NCI-H748 (cell line): ENCODE results near the gene SLC6A1.

Experiments used
- DNase-seq: peaks from one replicate; lab custom pipeline; 2025; ENCODE audit not compliant: unreplicated experiment; lab: John Stamatoyannopoulos, UW

Gene SLC6A1

GRCh38 chr3:11015369-11015768 lies 22.8 kb downstream of the SLC6A1 start:
- DNase-seq, result no peak

GRCh38 chr3:11016727-11017126 lies 24.2 kb downstream of the SLC6A1 start:
- DNase-seq, result no peak

- no peak for DNase-seq
These were observed 26.7 kb downstream of the SLC6A1 start for GRCh38 chr3:11019116-11019819.

GRCh38 chr3:11020764-11021163 lies 28.2 kb downstream of the SLC6A1 start:
- no peak for DNase-seq

- DNase-seq, result no peak
These were observed 29.1 kb downstream of the SLC6A1 start for GRCh38 chr3:11021611-11022011.

GRCh38 chr3:11022115-11022514 lies 29.6 kb downstream of the SLC6A1 start:
- DNase-seq, result no peak

- no peak for DNase-seq
These were observed 31.6 kb downstream of the SLC6A1 start for GRCh38 chr3:11024181-11024580.

- no peak for DNase-seq
These were observed 37.4 kb downstream of the SLC6A1 start for GRCh38 chr3:11029948-11030347.

- DNase-seq, result no peak
These were observed 41.3 kb downstream of the SLC6A1 start for GRCh38 chr3:11033871-11034270.

- no peak for DNase-seq
These were observed 41.9 kb downstream of the SLC6A1 start for GRCh38 chr3:11034309-11034985.

GRCh38 chr3:11035757-11036505 lies 43.4 kb downstream of the SLC6A1 start:
- no peak for DNase-seq

- no peak for DNase-seq
These were observed 44.8 kb downstream of the SLC6A1 start for GRCh38 chr3:11037241-11037873.

- DNase-seq, result no peak
These were observed 45.4 kb downstream of the SLC6A1 start for GRCh38 chr3:11037976-11038375.

- DNase-seq, result no peak
These were observed 53.0 kb downstream of the SLC6A1 start for GRCh38 chr3:11045536-11045935.

GRCh38 chr3:11047500-11047899 lies 55.0 kb downstream of the SLC6A1 start:
- no peak for DNase-seq

GRCh38 chr3:11050666-11051323 lies 58.2 kb downstream of the SLC6A1 start:
- DNase-seq, result peak; percentile 28

- DNase-seq, result no peak
These were observed 61.5 kb downstream of the SLC6A1 start for GRCh38 chr3:11053926-11054503.

- no peak for DNase-seq
These were observed 62.3 kb downstream of the SLC6A1 start for GRCh38 chr3:11054739-11055438.

GRCh38 chr3:11055496-11055895 lies 62.9 kb downstream of the SLC6A1 start:
- DNase-seq, result no peak

- no peak for DNase-seq
These were observed 64.0 kb downstream of the SLC6A1 start for GRCh38 chr3:11056531-11057050.
